GM12878 (cell line): ENCODE data around the gene SMURF1.
"Not testable (repeated sequence)": the region's sequence is repeated elsewhere in the genome, so short reads cannot be mapped to it uniquely, and the experiment has no call there.

Source experiments
- ASH2L ChIP-seq: fragments of 300-600, 200-600 bp; sonication (generic); IDR thresholded peaks from 2 replicates; pipeline ENCODE4 v1.6.1; 2017; ENCODE audit warnings: low read depth, mild to moderate bottlenecking, borderline replicate concordance
- CTCF ChIP-seq, 3 experiments: IDR thresholded peaks in 2 of 3; conservative IDR thresholded peaks in 1 of 3; 2 replicates each; pipeline ENCODE4 v1.5.1; 2011; ENCODE audit warnings: low read depth in 3 of 3, low read length in 3 of 3, mild to moderate bottlenecking in 3 of 3, control low read depth in 2 of 3, moderate library complexity in 2 of 3, inconsistent platforms in 1 of 3, mixed read lengths in 1 of 3; ENCODE audit not compliant: control insufficient read depth in 2 of 3, insufficient read depth in 1 of 3; ENCODE audit errors: extremely low read depth in 1 of 3
- ESRRA ChIP-seq: IDR thresholded peaks from 2 replicates; pipeline ENCODE4 v1.6.1; 2012; ENCODE audit warnings: mild to moderate bottlenecking, low read length, improper control_type of control experiment
- MXI1 ChIP-seq: fragments of 150-350 bp; IDR thresholded peaks from 2 replicates; pipeline ENCODE4 v1.6.1; 2011; ENCODE audit warnings: low read depth, mild to moderate bottlenecking, inconsistent platforms, low read length, improper control_type of control experiment
- ZZZ3 ChIP-seq: IDR thresholded peaks from 2 replicates; pipeline ENCODE4 v1.6.1; 2011; ENCODE audit warnings: low read depth; ENCODE audit not compliant: control insufficient read depth, insufficient read length

GRCh38 chr7:99103836-99104235 is 40.1 kb downstream of the SMURF1 start:
- TF ChIP-seq ASH2L; ZZZ3; MXI1; CTCF (IDR thresholded peaks at IDR 0.05 in 2 of 3, conservative IDR thresholded peaks at IDR 0.05 in 1 of 3; ENCODE audit: control insufficient read depth in 2 of 3, extremely low read depth in 1 of 3, insufficient read depth in 1 of 3, low read depth in 3 of 3, low read length in 3 of 3); ESRRA: not testable (repeated sequence)
